GM18907 (cell line): ENCODE measurements around the gene SFR1.
A peak's percentile ranks its signal among the peaks of the same experiment; 100 is the strongest.

Experiments used
- ATAC-seq: cut with Tn5 transposase; IDR thresholded peaks from one replicate; pipeline ENCODE4 v1.9.1; 2021; ENCODE audit warnings: mild to moderate bottlenecking, moderate library complexity; ENCODE audit not compliant: unreplicated experiment

Gene SFR1

GRCh38 chr10:104121485-104122224, at the start of gene SFR1:
Gene SFR1 (plus strand): TSS chr10:104122171. CDS start chr10:104122184, 13 bp downstream.
- ATAC-seq, result peak; percentile 89

DNA sequence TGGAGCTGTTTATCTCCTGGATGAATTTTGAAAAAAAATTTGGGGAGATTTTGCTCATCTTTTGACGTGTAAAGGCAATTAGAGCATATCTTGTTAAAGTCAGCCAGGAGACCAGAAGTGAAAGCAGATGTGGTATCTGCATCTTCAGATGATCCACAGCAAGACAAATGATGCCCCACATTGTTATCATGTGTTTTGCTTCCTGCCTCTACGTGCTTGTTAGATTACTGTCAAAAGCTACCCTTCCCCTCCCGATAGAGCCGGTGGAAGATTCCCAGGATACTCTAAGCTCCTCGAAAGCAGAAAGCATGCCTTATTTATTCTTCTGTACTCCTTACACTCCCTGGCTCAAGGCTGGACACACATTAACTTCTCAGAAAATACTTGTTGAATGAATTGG, 49.2 kb upstream of the SFR1 start:
- ATAC-seq, result no peak

DNA sequence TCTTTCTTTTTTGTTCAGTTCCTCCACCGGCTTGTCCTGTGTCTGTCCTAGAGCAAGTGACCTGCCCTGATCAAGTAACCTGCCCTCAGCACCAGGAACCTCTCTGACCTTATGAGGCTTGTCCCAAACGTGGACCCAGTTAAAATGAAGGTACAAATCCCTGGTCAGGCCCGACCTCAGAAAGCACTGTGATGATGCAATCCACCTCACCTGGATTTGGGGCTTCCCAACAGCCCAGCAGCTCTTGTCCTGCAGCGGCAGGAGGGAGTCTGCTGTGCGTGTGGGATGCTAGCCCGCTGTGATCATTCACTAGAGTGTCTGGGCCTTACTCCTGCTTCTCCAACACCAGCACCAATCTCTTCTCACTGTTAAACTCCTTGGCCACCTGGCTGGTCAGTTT, 47.5 kb upstream of the SFR1 start:
- ATAC-seq, result no peak

DNA sequence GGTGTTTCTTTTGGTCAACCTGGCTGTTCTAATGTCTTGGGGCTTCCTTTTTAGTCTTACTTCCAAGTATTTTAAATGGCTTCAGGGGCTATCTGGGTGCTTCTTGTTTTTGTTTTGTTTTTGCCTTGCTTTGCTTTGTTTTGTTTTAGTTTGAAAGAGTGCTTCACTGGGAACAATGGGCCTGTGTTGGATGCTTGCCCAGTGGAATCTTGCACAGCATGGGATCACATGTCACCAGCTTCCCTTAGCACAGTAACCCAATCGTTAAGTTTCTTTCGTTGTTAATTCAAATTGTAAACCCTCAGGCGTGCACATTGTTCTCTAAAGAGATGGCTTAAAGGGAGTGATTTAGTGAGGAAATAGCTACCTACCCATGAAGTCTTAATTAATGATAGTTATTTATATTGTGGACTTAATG, 45.2 kb upstream of the SFR1 start:
- ATAC-seq, result no peak

GRCh38 chr10:104077247-104077646, 44.7 kb upstream of the SFR1 start:
- ATAC-seq, result no peak

- ATAC-seq, result no peak
Measured at GRCh38 chr10:104077663-104078151, 44.3 kb upstream of the SFR1 start.

GRCh38 chr10:104080762-104081161, 41.2 kb upstream of the SFR1 start:
- ATAC-seq, result no peak

GRCh38 chr10:104081998-104082397, 40.0 kb upstream of the SFR1 start:
- no peak for ATAC-seq

GRCh38 chr10:104084482-104085142, 37.4 kb upstream of the SFR1 start:
- no peak for ATAC-seq

GRCh38 chr10:104085801-104086400, 36.1 kb upstream of the SFR1 start, which contains the start of gene COL17A1:
Gene COL17A1 (minus strand): TSS chr10:104085880. CDS start chr10:104080673, 5,207 bp downstream.
- ATAC-seq, result no peak

DNA sequence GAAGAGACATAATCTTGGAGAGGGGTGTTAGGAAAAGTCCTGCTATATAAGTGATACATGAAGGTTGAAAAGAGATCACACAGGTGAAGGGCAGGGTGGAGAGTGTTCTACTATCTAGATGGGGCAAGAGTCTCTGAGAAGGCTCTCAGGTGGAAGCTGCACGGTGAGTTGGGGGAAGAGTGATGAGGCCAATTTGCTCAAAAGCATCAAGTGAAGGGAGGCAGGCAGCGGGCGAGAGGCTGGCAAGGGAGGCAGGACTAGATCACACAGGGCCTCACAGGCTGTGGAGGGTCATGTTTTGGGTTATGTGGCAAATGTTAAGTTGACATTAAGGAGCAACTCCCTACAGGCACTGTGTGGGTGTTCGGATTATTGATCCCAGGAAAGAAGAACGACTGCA, 33.7 kb upstream of the SFR1 start:
- no peak for ATAC-seq

GRCh38 chr10:104089621-104090020, 32.4 kb upstream of the SFR1 start:
- ATAC-seq, result no peak

DNA sequence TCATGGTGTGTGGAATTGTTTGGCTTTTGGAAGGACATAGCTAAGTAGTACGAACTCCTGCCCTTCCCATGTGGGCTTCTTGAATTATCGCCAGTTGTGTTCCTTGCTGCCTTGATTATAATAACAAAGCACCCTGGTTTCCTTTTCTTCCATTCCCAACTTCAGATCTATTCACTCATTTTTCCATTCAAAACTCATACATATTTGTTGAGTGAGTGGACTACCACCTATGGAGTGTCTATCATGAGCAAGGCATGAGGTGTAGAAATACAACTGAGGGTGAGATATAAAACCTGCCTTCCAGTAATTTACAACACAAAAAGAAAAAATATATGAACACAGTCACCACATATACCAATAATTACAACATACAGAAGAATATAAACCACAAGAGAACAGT, 31.4 kb upstream of the SFR1 start:
- no peak for ATAC-seq

DNA sequence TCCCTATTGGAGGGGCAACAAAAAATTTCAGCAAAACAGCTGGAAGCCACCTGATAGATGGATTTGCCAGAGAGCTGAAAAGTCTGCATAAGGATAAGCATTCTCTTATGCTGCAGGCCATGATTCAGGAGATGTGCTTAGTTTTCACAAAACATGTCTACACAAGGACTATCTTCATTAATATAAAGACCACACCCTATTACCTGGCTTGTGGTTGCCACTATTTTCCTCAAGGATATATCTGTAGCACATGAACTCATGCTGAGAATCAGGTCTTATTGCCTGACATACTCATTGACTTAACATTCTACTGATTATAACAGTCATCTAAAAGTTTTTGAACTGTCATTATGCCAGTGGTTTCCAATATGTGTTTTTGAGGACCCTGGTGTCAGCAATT, 29.2 kb upstream of the SFR1 start:
- ATAC-seq, result no peak

DNA sequence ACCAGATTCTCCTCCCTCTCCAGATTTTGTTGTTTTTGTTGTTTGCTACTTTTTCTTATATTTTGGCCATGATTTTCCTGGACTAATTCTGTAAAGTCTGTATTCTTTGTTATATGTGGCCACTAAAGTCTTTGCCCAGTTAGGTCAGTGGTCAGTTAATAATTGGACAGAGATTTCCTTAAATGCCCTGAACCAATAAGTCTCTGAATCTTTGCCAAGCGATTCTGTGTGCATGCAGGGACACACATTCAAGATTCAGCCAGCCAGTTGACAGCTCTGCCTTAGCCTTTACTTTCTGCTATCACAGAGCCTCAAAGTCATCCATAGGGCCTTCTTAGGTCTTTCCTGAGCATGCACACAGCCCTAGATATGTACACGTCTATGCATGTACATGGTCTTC, 25.3 kb upstream of the SFR1 start:
- no peak for ATAC-seq

GRCh38 chr10:104098358-104098925, 23.5 kb upstream of the SFR1 start:
- no peak for ATAC-seq

DNA sequence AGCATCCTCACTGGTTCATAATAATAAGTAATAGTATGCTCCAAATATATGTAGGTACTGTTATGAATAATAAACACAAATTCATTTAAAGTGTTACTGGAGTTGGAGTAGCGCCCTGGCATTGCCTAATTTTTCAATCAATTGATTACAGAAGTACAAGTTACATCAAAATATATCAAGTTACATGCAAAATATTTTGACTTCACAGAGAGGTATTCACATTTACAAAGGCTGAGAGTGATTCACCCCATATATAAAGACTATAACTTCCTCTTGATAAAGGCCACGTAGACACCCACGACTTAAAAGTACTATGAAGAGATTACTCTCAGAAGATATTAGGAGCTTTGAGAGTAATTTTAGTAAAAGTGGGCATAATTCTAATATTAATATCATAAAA, 22.7 kb upstream of the SFR1 start:
- no peak for ATAC-seq

- no peak for ATAC-seq
Measured at GRCh38 chr10:104099941-104100340, 22.0 kb upstream of the SFR1 start.

GRCh38 chr10:104100795-104101194, 21.2 kb upstream of the SFR1 start:
- no peak for ATAC-seq

DNA sequence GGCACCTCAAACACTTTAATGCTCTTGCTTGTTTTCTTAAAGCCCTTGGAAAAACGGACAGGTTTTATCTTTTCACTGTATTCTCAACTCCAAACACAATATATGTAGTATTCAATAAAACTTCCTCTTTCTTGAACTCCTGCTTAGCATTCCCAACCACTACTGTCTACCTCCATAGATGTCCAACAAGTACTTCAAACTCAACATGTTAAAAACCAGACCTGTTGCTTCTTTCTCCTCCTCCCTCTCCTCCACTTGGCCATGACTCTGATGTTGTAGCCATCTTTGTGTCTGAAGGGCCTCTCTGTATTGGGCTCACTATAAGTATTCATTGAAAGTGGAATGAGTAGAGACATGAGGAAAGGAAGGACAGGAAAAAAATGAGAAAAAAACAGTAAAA, 20.1 kb upstream of the SFR1 start:
- no peak for ATAC-seq

- ATAC-seq, result no peak
Measured at GRCh38 chr10:104103956-104104355, 18.0 kb upstream of the SFR1 start.

DNA sequence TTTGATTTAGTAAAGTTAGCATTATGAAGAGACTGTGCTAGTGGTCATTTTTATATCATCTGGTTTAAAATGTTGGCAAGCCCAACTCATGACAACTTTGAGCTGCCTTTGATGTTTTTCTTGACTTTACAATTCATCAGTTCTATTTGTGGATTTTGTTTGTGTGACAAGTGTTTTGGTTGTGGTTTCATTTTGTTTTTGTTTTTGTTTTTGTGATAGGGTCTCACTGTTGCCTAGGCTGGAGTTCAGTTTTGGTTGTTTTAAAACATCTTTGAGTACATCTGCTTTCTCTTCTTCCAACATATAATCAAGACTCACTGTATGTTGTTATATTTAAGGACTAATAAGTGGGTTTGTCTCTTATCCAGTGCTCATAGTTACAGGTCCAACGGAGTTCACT, 17.6 kb upstream of the SFR1 start:
- no peak for ATAC-seq
